Ishikawa (cell line): Measurements from ENCODE around the gene TAL1.

Experiments used
- CEBPB ChIP-seq: IDR thresholded peaks from 2 replicates; pipeline ENCODE4 v1.6.1; 2012
- CREB1 ChIP-seq: IDR thresholded peaks from 2 replicates; pipeline ENCODE4 v1.6.1; 2012; ENCODE audit warnings: low read depth
- EGR1 ChIP-seq: IDR thresholded peaks from 2 replicates; pipeline ENCODE4 v1.6.1; 2012
- EP300 ChIP-seq: IDR thresholded peaks from 2 replicates; pipeline ENCODE4 v1.6.1; 2012; ENCODE audit warnings: borderline replicate concordance
- FOXM1 ChIP-seq: IDR thresholded peaks from 2 replicates; pipeline ENCODE4 v1.6.1; 2012; ENCODE audit warnings: low read depth, borderline replicate concordance
- MAX ChIP-seq: IDR thresholded peaks from 2 replicates; pipeline ENCODE4 v1.6.1; 2012
- NFIC ChIP-seq: IDR thresholded peaks from 2 replicates; pipeline ENCODE4 v1.6.1; 2012
- RAD21 ChIP-seq: IDR thresholded peaks from 2 replicates; pipeline ENCODE4 v1.6.1; 2012; ENCODE audit warnings: low read depth
- REST ChIP-seq: IDR thresholded peaks from 2 replicates; pipeline ENCODE4 v1.6.1; 2012; ENCODE audit warnings: low read depth, mild to moderate bottlenecking
- TAF1 ChIP-seq: IDR thresholded peaks from 2 replicates; pipeline ENCODE4 v1.6.1; 2012; ENCODE audit warnings: low read depth, mild to moderate bottlenecking
- TCF12 ChIP-seq: IDR thresholded peaks from 2 replicates; pipeline ENCODE4 v1.6.1; 2012; ENCODE audit warnings: low read depth
- TEAD4 ChIP-seq: IDR thresholded peaks from 2 replicates; pipeline ENCODE4 v1.6.1; 2012
- USF1 ChIP-seq: IDR thresholded peaks from 2 replicates; pipeline ENCODE4 v1.6.1; 2012
- YY1 ChIP-seq: IDR thresholded peaks from 2 replicates; pipeline ENCODE4 v1.6.1; 2012; ENCODE audit warnings: low read depth

The TAL1 gene

GRCh38 chr1:47201179-47201578, 30.8 kb downstream of the TAL1 start:
- no peak for TF ChIP-seq TAF1
- no peak for TF ChIP-seq CREB1
- peak; percentile 85 for TF ChIP-seq MAX
- TF ChIP-seq TEAD4 = peak; percentile 70
- TF ChIP-seq REST = no peak
- no peak for TF ChIP-seq EP300
- TF ChIP-seq RAD21 = no peak

GRCh38 chr1:47198214-47198613, 33.8 kb downstream of the TAL1 start:
- TF ChIP-seq TAF1 = no peak
- TF ChIP-seq REST = no peak
- TF ChIP-seq RAD21 = no peak
- no peak for TF ChIP-seq TCF12
- no peak for TF ChIP-seq EGR1
- TF ChIP-seq FOXM1 = no peak

GRCh38 chr1:47196622-47197021, 35.4 kb downstream of the TAL1 start:
- TF ChIP-seq EP300 = no peak
- TF ChIP-seq REST = no peak
- no peak for TF ChIP-seq FOXM1
- TF ChIP-seq TCF12 = no peak
- TF ChIP-seq USF1 = no peak
- TF ChIP-seq NFIC = peak; percentile 51
- TF ChIP-seq MAX = no peak
- no peak for TF ChIP-seq CEBPB
- no peak for TF ChIP-seq CREB1

GRCh38 chr1:47194311-47194710, 37.7 kb downstream of the TAL1 start:
- TF ChIP-seq RAD21 (no peak), FOXM1 (no peak), EGR1 (no peak)

GRCh38 chr1:47192458-47193384, 39.3 kb downstream of the TAL1 start:
- 0 out of 2 replicates have a peak, but pooled peaks have one; percentile 32 for TF ChIP-seq YY1
- TF ChIP-seq USF1 = no peak
- TF ChIP-seq RAD21 = peak; percentile 90
